ENCODE measurements around the gene CTTN. TPM values are rescaled to one million over a fixed set of nuclear protein-coding genes. Genes with fewer than 3 reads are reported as not detected.

The CTTN gene
- total and polyA plus RNA-seq, 8 donors, result 68.7 to 130 (median 87.6) TPM

DNA sequence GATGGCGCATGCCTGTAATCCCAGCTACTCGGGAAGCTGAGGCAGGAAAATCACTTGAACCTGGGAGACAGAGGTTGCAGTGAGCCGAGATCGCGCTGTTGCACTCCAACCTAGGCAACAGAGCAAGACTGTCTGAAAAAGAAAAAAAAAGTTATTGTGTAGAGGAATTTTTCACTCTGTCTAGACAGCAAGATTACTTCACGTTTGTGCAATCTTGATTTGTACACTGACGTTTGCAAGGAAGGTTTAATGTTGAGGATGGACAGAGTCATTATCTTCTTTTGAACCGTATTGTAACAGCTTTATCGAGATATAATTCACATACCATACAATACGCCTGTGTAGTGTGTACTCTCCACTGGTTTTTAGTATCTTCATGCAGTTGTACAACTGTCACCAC is 3.7 kb downstream of the CTTN start:
- peaks cover 0 to 13% (median 9%) of the 10 kb centered on the region in 3 donors for H3K4me1 ChIP-seq
- no peaks in the 10 kb centered on the region for H3K9me3 ChIP-seq
- no peaks in the 10 kb centered on the region for H3K27me3 ChIP-seq
- H3K27ac ChIP-seq, result no peak overlapping the region
- WGBS, 2 donors, result 84 to 85% methylated on average over 10 of the region's 10 CpGs
- DNase-seq, result no peak
- H3K4me3 ChIP-seq, result no peak overlapping the region
- no peak for ATAC-seq
- intact Hi-C loops (cut with DNase I), result no loop called here
- no peak for FAIRE-seq
- TF ChIP-seq, protein P1, sequence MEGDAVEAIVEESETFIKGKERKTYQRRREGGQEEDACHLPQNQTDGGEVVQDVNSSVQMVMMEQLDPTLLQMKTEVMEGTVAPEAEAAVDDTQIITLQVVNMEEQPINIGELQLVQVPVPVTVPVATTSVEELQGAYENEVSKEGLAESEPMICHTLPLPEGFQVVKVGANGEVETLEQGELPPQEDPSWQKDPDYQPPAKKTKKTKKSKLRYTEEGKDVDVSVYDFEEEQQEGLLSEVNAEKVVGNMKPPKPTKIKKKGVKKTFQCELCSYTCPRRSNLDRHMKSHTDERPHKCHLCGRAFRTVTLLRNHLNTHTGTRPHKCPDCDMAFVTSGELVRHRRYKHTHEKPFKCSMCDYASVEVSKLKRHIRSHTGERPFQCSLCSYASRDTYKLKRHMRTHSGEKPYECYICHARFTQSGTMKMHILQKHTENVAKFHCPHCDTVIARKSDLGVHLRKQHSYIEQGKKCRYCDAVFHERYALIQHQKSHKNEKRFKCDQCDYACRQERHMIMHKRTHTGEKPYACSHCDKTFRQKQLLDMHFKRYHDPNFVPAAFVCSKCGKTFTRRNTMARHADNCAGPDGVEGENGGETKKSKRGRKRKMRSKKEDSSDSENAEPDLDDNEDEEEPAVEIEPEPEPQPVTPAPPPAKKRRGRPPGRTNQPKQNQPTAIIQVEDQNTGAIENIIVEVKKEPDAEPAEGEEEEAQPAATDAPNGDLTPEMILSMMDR (IDR thresholded peaks at IDR 0.05), result no peak
- H3K36me3 ChIP-seq, result peaks cover 0 to 6% (median 0%) of the 10 kb centered on the region in 3 donors

DNA sequence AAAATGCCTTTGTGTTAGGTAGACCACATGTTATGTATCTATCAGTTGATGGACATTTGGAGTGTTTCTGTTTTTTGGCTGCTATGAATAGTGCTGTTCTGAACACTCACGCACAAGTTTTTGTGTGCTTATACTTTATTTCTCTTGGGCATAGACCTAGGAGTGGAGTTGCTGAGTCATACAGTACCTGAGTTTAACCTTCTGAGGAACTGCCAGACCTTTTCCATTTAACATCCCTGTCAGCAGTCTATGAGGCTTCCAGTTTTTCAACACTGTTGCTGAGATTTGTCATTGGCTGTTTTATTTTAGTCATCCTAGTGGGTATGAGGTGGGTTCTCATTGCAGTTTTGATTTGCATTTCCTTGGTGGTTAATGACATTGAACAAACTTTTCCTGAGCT is 4.4 kb downstream of the CTTN start:
- TF ChIP-seq, protein P1 (IDR thresholded peaks at IDR 0.05), result no peak
- Histone ChIP-seq H3K4me3 (no peak overlapping the region), H3K4me1 (peaks cover 0 to 10% (median 9%) of the 10 kb centered on the region in 3 donors), H3K27ac (no peak overlapping the region), H3K36me3 (peaks cover 0 to 13% (median 0%) of the 10 kb centered on the region in 3 donors), H3K27me3 (no peaks in the 10 kb centered on the region), H3K9me3 (no peaks in the 10 kb centered on the region)
- FAIRE-seq (no peak), ATAC-seq (no peak), DNase-seq (no peak)
- 46 to 48% methylated on average over 1 of the region's 1 CpG for WGBS, 2 donors
- intact Hi-C loops (cut with DNase I), result no loop called here

DNA sequence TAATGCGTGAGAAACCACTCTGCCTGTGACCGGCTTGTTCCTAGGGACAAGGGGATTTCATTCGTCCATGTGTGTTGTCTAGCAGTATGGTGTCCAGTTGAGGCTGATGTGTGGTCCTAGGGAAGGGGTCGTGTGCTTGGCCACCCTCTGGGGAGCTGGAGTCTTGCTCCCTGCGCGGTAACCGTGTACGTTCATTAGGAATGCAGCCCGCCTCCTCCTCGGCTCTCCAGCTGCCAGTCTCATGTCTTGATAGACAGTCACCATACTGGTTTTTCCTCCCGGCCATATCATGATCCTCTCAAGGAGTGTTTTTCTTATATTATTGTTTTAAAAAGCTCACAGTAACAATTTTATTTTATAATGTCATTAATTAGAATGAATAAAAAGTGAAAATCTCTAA is 5.9 kb downstream of the CTTN start:
- FAIRE-seq (no peak), DNase-seq (peak in 1 of 6 donors; percentile 21), ATAC-seq (no peak)
- Histone ChIP-seq H3K36me3 (peaks cover under 1 to 28% (median 10%) of the 10 kb centered on the region in 3 donors), H3K27ac (no peak overlapping the region), H3K4me3 (no peak overlapping the region), H3K9me3 (no peaks in the 10 kb centered on the region), H3K27me3 (no peaks in the 10 kb centered on the region), H3K4me1 (peaks cover 0 to 10% (median 9%) of the 10 kb centered on the region in 3 donors)
- 89% methylated on average over 11 of the region's 11 CpGs for WGBS, 2 donors
- TF ChIP-seq, protein P1 (IDR thresholded peaks at IDR 0.05), result no peak
- intact Hi-C loops (cut with DNase I), result no loop called here

DNA sequence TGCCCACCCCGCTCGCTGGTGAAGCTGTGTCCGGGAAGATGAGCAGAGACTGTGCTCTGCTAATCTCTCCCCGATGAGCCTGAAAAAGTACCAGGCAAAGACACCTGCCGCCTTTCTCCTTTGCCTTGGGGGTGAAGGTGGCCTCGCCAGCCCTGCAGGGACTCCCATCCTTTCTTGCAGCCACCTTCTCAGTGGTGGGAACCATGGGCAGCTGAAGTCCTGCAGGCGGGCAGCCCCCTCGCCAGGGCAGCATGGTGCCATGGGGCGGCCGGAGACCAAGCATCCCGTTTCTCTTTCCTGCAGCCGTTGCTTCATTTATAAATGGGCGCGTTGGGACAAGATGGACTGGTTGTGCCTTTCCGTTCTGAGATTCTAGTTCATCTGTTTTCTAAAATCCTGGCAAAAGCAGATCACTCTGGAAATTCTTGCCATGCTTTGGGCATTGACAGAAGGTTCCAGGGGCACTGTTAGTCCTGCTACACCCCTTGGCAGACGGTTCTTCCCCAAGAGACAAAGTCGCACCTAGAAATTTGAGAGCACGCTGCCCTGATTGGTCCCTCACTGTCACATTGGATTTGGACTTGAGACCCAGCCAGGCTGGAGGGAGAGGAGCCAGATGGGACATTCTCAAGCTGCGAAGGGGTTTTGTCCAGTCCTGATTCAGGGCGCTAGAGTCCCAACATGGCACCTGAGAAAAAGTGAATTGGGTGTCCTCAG is 7.5 kb downstream of the CTTN start:
- Histone ChIP-seq H3K36me3 (peaks cover 6 to 44% (median 25%) of the 10 kb centered on the region in 3 donors), H3K27ac (no peak overlapping the region), H3K4me1 (no peaks in the 10 kb centered on the region), H3K27me3 (no peaks in the 10 kb centered on the region), H3K9me3 (no peaks in the 10 kb centered on the region), H3K4me3 (no peak overlapping the region)
- WGBS, 2 donors, result 89 to 91% methylated on average over 20 of the region's 20 CpGs
- no peak for ATAC-seq
- DNase-seq, result peak in 1 of 6 donors; percentile 30
- no peak for FAIRE-seq
- TF ChIP-seq, protein P1 (IDR thresholded peaks at IDR 0.05), result no peak
- intact Hi-C loops (cut with DNase I), result no loop called here

DNA sequence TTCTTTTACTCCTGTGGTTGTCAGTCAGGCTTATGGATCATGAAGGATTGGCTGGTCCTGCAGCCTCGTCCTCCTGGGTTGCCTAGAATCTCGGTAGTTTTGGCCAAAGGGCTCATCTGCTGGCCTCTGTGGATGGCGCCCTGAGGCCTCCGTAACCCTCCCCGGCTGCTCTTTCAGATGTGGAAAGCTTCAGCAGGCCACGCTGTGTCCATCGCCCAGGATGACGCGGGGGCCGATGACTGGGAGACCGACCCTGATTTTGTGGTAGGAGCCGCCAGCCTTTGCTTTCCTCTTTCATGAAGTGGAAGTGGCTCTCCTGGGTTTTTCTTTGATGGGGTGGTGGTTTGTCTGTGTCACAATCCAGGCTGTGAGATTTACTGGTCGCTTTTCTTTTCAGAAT is 8.8 kb downstream of the CTTN start:
- FAIRE-seq (no peak), DNase-seq (peak in 1 of 6 donors; percentile 13), ATAC-seq (no peak)
- H3K9me3 ChIP-seq, result no peaks in the 10 kb centered on the region
- TF ChIP-seq, protein P1 (IDR thresholded peaks at IDR 0.05), result no peak
- no peak overlapping the region for H3K27ac ChIP-seq
- intact Hi-C loops (cut with DNase I), result no loop called here
- H3K27me3 ChIP-seq, result no peaks in the 10 kb centered on the region
- H3K4me1 ChIP-seq, result no peaks in the 10 kb centered on the region
- no peak overlapping the region for H3K4me3 ChIP-seq
- H3K36me3 ChIP-seq, result peaks cover 6 to 48% (median 32%) of the 10 kb centered on the region in 3 donors
- WGBS, 2 donors, result 86 to 98% methylated on average over 13 of the region's 13 CpGs
